GM18526 (cell line): Measurements from ENCODE around the gene PPTC7.

Experiments used
- POLR2A ChIP-seq: IDR thresholded peaks from 3 replicates; pipeline ENCODE4 v1.6.1; 2011; ENCODE audit not compliant: insufficient read length; ENCODE audit errors: extremely low read depth

The PPTC7 gene

DNA sequence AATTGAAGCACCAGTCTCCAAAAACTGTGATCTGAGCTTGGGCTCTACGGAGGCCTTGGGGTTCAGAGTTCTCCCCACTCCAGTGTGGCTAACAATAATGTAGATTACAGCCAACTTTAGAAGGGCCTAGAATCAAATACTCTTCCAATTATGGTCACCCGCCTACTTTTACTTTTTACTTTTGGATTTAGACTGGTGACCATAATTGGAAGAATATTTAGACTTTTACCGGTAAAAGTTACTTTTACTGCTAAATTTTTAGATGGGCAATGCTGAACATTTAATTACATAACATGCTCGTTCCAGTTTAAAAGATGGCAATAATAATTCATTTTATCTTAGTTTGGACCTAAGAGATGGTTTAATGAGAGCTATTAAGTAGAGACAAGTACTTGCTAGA, 39.2 kb downstream of the PPTC7 start:
- TF ChIP-seq POLR2A: no peak

GRCh38 chr12:110543252-110543959, 39.7 kb downstream of the PPTC7 start:
- TF ChIP-seq POLR2A: no peak

GRCh38 chr12:110540048-110540447, 43.1 kb downstream of the PPTC7 start:
- no peak for TF ChIP-seq POLR2A

DNA sequence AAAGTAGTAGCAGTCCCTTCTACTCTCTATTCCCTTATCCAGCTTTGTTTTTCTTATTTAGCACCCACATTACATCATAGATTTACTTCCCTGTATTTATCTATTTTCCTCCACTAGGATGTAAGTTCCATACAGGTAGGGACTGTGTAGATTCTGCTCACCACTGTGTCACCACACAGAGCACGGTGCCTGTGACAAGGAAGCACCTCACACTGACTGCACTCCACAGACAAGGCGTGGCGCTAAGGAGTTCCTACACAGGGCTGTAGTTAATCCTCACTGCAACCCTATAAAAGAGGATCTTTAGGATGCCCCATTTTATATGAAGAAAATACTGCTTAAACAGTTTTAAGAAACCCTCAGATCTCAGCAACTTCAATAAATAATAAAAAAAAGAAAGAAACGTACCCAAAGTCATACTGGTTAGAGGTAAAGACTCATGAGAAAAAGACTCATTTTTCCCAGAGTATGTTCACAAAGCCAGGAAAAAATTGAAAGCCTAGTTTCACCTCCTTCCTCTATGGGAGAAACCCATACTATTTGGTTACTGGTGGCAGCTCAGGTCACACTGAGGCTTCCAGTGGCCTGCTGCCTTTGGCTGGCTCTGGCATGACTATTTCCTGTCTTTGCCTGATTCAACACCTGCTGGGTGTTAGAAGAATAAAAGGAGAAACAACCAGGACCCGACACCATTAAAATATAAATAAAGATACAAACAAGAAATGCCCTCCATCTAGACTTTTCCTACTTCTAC, 44.1 kb downstream of the PPTC7 start:
- TF ChIP-seq POLR2A: no peak

- no peak for TF ChIP-seq POLR2A
Observed at GRCh38 chr12:110537605-110538409, 45.3 kb downstream of the PPTC7 start.

DNA sequence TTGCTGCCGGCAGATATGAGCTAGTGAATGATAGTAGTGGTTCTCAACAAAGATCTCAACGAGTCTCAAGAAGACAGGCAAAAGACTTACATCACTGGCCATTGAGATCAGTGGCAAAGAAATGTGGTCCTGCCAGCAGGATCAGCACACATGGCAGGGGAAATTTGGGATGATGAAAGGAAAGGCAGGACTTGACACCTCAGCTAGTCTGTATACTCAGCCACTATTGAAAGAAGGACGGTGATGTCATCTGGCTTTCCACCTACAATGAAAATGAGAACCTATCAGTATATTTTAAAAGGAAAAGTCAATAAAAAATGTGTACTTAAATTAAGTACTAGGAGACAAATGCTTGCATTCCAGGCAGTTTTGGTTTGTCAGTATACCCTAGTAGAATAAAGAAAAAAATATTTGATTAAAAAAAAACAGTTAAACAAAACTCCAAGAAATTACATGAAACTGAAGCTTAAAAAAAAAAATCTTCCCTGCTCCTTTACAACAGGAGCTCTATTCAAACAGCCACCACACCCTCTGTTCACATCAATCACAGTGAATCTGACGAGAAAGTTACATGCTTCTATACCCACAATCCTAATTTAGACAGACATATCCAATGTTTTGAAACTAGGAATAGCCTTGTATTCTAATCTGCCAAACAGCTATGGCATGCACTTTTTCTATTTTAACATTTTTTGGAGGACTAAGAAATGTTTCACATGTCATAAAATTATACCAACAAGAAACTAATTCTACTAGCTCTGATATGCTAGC, 46.1 kb downstream of the PPTC7 start:
- TF ChIP-seq POLR2A: no peak

DNA sequence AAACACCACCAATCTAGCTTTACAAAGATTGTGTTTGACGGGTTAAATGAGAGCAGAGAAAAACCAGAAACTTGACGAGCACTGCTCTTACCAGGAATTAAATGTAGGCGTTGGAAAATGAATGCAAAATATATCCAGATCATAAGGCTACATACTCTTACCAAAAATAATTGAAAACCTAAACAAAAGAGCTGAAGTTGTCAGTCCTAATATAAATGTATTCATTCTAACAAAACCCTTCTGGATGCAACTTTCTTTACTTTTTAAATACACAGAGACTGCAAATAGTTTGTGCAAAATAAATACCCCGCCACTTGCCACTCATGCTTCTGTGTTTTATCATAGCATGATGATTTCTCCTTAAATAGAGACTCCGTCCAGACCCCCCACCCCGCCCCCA, 48.3 kb downstream of the PPTC7 start:
- no peak for TF ChIP-seq POLR2A

GRCh38 chr12:110533607-110534006, 49.5 kb downstream of the PPTC7 start:
- TF ChIP-seq POLR2A: no peak

DNA sequence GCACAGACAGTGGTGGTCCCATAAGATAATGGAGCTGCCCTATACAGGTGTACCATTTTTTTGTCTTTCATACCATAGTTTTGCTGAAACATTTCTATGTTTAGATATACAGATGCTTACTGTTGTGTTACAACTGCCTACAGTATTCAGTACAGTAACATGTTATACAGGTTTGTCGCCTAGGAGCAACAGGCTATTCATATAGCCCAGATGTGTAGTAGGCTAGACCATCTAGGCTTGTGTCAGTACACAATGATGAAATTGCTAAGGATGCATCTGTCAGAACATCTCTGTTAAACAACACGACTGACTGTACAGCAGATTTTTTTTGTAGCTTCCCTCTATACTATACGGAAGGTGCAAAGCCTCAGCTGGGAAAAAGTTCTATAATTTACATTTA, 50.5 kb downstream of the PPTC7 start:
- TF ChIP-seq POLR2A: no peak

DNA sequence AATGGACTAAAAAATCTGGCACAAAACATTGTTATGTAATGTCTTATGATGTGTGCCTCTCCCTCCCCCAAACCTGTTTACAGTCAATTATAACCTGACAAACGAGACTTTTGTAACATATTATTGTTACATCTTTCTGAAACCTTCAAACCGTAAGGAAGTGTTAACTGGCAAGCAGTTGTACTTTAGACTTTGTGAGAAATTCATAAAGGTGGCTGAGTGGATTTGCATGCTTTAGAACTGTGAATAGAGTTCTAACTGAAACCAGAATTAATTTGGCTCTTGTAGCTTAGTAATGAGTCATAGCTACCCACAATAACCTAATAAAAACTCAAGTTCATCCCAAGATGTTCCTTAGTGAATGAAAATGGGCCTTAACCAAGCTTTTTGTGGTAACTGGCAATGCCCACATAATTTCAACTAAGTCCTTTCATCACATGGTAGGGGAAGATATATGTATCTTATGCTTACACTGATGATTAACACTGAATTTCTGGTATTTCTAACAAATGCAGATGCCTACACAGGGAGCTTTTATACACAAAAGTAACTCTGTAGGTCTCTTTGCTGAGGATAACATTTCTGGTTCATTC, 51.3 kb downstream of the PPTC7 start:
- TF ChIP-seq POLR2A: no peak

- no peak for TF ChIP-seq POLR2A
Observed at GRCh38 chr12:110530511-110530910, 52.6 kb downstream of the PPTC7 start.

- no peak for TF ChIP-seq POLR2A
Observed at GRCh38 chr12:110528277-110528839, 54.8 kb downstream of the PPTC7 start.

DNA sequence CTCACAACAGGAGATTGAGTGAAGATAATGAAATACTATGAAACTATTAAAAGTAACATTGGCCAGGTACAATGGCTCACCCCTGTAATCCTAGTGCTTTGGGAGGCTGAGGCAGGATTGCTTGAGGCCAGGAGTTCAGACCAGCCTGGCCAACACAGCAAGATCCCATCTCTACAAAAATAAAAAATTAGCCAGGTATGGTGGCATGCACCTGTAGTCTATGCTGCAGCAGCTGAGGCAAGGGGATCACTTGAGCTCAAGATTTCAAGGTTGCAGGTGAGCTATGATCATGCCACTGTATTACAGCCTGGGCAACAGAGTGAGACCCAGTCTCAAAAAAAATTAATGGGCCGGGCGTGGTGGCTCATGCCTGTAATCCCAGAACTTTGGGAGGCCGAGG, 66.1 kb downstream of the PPTC7 start:
- TF ChIP-seq POLR2A: no peak

GRCh38 chr12:110514363-110514762, 68.8 kb downstream of the PPTC7 start:
- TF ChIP-seq POLR2A: no peak
